ENCODE measurements around the gene EPC1.

- no peak for TF ChIP-seq POLR2A (IDR thresholded peaks at IDR 0.05; ENCODE audit: low read depth, low read length)
- no peak for TF ChIP-seq POU2F2 (IDR thresholded peaks at IDR 0.05; ENCODE audit: low read depth, low read length)
- TF ChIP-seq POLR2AphosphoS5 (IDR thresholded peaks at IDR 0.05; ENCODE audit: low read depth, low read length) = no peak
Measured at GRCh38 chr10:32328499-32328898, 18.5 kb downstream of the EPC1 start.

Data from GM12891 (cell line).